SIG-M5 treated with dmso at 0.1 percent for 504 hours (cell line): ENCODE measurements around the gene FRAS1.
"Not testable (repeated sequence)": the region's sequence is repeated elsewhere in the genome, so short reads cannot be mapped to it uniquely, and the experiment has no call there.

Experiments used
- DNase-seq: peaks from one replicate; lab custom pipeline; 2025; ENCODE audit not compliant: unreplicated experiment; lab: John Stamatoyannopoulos, UW

FRAS1 gene

DNA sequence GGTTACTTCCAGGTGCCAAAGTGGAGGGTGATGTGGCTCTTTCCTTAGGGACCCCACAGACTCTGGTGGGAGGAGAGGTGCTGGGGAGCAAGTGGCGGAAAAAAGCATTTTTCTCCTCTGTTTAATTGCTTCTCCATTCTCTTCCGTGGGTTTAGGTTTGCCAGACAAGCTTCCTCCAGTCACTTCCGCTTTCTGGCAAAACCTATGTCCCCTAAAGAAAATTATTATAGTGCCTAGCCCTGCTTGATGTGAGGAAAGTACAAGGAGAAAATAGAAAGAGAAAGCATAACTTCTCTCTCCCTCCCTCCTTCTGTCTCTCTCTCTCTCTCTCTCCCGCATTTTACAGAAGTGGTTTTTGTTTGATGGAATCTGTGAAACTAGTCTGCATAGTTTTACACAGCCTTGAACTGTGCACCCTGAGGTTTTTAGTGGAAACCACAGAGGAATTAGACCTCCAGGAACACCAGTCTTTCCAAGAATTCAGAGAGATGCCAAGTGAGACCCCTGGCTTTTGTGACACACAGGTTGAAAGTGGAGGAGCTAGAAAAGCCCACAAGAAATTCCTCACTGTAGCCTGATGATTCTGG, 263.3 kb downstream of the FRAS1 start:
- DNase-seq, result peak; percentile 78

DNA sequence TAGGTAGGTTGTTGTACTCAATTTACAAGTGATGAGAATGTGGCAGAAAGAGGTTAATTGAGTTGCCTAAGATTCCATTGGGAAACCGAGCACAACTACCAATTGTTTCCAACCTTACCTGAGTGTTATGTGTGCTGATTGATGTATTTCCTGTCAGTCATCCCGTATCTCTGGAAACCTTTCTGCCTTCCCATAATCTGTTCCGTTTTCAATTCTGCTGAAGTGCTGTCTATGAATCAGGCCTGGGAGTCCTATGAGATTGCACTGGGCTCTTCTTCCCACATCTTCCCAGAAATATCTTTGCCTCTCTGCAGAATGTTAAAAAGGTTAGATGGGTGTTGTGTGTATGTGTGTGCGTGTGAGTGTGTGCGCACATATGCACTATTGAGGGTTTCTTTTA, 264.9 kb downstream of the FRAS1 start:
- no peak for DNase-seq

DNA sequence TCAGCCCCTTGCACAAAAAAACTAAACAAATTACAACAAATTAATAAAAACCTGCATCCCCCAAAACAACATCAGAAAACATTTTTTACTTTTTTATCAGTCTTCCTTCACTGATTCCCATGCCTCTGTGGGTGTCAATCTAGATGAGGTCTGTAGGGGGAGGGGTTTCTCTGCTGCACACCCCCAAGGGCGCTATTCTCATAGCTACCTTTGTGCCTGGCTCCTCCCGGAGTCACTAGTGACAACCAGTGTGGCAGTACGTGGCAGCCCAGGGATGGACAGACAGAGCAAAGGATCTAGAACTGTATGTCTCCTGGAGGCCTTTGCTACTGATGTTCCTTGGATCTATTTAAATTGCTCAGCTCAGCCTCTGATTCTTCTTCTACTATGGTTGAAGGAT, 266.3 kb downstream of the FRAS1 start:
- DNase-seq, result no peak

- DNase-seq, result no peak
Observed at GRCh38 chr4:78324625-78325024, 267.5 kb downstream of the FRAS1 start.

DNA sequence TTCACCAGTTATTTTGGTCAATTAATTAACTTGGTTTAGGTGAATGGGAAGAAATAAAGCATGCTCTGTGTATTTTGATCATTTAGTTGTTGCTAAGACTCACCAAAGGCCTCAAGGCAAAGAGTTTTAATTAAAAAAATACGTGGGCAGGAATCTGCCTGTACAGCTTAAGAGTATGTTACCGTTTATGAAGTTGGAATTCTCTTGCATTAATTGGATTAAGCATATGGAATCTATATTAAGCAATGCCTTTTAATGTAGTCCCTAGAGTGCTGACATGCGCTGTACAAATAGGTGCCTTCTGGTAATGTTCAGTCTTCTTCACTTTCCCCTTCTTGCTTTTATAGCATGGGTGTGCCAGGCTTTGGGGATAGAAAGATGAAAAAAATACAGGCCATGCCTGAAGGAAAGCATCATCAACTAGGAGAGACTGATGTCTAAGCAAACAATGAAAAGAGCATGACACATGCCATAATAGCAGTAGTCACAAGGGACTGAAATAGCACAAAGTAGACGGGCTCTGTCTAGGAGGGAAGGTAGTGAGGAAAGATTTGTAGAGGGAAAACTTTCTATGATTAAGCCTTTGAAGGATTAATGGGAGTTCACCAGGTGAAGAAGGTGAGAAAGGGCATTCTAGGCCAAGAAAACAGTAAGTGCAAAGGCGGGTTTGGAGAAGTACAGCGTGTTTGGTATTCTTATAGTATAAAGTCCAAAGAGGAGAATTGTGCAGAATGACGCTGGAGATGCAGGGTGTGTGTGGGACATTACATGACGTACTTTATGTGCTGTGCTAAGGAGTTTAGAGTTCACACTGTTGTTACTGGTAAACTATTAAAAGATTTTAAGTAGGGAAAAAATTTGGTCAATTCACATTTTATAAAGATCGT, 268.4 kb downstream of the FRAS1 start:
- no peak for DNase-seq

- not testable (repeated sequence) for DNase-seq
Observed at GRCh38 chr4:78328591-78328990, 271.5 kb downstream of the FRAS1 start.

GRCh38 chr4:78331186-78331585, 274.1 kb downstream of the FRAS1 start:
- no peak for DNase-seq

- DNase-seq, result no peak
Observed at GRCh38 chr4:78331965-78332364, 274.8 kb downstream of the FRAS1 start.

- no peak for DNase-seq
Observed at GRCh38 chr4:78332976-78333375, 275.9 kb downstream of the FRAS1 start.

DNA sequence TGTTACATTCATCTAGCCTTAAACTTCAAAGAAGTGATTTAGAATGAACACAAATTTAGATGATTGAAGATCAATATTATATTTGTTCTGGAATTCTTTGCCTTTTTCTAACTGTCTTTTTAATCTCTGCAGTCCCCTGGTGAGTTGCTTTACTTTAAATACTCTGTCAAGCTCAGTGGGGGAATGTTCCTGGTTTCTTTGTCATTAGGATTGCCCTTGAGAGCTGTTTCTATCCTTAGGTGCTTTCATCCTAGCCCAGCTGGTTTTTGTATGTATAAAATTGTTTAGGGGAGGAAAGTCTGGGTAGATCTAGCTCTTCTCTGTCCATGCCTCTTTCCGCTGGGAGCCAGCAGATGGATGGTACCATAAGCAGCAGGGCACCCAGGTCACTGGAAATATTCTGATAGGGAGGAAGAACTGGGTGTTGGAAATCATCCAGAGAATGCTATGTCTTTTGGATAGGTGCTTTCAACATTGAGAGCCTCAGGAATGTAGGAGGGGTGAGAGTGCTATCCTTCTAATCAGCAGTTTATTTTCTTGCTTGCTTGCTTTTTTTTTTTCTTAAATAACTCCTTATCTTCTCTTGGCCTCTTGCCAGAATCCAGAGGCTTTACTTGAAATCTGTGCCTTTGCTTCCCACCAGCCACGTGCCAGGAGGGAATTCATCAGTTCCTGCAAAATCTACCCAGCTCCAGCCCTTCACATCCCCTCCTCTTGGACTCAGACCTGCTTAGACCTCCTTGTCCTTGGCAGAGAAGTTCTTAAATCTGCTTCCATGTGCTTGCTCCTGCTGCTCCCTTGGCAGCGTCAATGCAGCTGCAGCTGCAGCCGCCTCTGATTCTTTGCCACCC, 279.2 kb downstream of the FRAS1 start:
- DNase-seq, result no peak

DNA sequence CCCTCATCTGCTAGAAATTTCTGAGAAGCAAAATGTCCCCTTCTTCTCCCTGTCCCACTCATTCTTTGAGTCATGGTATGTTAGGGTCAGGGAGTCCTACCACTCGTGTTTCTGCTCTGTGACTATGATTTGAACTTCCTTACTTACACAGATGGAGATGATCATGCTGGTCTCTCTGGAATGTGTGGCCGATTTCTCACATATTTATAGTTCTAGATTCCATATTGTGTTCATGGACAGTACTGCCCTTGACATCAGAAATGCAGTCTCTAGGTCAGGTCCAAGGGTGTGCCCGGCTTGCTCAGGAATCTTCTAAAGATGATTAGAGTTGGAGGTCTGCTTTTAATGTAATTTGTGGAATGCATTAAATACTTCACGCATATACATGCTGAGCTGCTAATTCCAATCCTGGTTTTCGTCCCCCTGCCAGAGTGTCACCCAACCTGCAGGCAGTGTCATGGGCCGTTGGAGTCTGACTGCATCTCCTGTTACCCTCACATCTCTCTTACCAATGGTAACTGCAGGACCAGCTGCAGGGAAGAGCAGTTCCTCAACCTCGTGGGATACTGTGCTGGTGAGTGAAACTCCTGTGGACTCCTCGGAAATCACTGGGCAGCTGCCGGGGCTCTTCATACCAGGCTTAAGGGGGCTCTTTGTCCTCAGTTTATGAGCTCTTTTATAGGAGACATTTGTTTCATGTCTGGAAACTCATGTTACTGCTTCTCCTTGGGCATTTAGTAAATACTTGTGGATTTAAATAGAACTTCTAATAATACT, 280.3 kb downstream of the FRAS1 start:
- DNase-seq, result no peak

DNA sequence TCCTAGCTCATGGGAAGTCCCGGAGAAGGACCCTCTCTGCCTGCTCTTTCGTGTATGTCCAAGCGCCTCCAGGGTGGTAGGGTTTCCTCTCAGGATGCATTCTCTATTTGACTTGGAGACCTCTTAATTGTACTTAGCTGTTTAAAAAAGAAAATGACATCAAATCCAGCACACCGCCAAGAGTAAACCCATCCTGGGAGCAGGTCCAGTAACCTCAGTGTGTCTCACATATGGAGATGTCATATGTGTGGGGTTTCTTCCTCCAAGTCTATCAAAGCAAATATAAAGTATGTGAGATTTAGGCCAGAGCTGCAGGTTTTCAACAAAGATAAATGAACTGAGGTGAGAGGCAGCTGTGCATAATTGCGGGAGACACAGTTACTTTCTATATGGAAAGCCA, 285.0 kb downstream of the FRAS1 start:
- no peak for DNase-seq

GRCh38 chr4:78343682-78344081, 286.6 kb downstream of the FRAS1 start:
- DNase-seq, result no peak

- DNase-seq, result peak; percentile 4
Observed at GRCh38 chr4:78345237-78345636, 288.1 kb downstream of the FRAS1 start.

DNA sequence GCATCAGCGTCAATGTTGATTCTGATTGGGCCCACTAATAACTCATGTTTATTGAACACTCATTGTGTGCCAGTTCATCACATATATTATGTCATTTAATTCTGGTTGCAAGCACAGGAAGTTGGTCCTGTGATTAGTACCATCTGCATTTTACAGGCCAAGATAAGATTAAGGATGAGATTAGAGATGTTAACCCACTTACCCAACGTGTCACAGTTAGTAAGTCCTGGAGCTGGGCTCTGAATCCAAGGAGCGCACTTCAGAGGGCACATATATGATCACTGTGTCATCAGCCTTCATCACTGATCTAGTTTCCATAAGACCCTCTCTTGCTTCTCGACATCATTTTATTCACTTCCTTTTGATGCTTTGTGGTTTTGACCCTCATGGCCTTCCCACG, 289.1 kb downstream of the FRAS1 start:
- DNase-seq, result no peak

DNA sequence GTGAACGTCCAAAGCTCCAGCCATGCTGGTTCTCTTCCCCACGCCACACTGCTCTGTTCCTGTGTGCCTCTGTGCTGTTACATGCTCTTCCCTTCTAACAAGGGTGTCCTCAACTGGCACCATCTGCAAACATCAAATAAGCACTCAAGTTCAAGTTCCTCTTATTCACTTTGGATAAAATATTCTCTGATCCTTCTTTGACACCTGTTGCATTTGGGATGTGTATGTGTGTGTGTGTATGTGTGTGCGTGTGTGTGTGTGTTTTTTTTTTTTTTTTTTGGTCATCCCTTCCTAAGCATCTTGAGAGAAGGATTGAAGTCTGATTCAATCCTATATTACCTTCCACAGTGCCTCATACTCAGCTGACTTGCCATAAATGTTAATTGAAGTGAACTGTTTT, 290.4 kb downstream of the FRAS1 start:
- DNase-seq, result no peak

GRCh38 chr4:78353921-78354320, 296.8 kb downstream of the FRAS1 start:
- DNase-seq, result no peak

DNA sequence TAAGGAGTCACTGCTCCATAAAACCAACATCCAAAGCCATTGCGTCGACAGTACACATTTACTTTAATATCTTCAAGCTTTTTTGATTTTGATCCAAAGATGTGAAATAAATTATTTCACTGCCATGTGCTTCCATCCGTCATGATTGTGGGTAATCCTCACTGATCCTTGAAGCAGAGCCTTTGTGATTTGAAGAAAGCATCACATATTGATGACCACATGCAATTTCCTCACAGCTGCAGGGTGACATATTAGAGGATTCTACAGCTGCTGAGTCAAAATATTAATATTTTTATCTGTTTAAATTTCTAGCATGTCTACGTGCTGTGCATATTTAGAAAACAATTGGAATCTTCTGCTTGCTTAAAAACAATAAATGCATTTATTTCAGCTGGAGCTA, 297.7 kb downstream of the FRAS1 start:
- no peak for DNase-seq

- DNase-seq, result no peak
Observed at GRCh38 chr4:78355306-78355705, 298.2 kb downstream of the FRAS1 start.

DNA sequence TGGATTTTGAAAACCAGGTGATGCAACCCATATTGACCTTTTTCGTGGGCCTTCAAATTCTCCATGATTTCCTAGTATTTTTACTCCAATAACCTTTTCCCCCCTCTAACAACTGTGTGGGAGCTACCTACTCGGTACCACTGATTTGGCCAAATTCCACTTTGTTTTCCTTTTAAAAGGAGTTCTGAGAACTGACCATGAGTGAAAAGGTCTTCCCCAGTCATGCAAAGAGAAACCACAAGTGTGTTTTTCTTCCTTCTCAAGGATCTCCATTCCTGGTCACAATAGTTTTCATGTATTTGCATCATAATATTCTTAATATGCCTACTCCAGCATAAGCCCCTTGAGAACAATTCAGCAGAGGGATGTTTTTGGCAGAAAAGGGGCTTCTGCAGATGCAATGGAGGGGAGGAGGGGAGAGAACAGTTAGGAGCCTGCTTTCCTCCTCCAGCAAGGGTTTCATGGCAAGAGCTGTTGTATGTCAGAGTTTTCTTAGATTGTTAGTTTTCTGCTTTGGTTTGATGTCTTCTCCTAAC, 299.2 kb downstream of the FRAS1 start:
- no peak for DNase-seq

DNA sequence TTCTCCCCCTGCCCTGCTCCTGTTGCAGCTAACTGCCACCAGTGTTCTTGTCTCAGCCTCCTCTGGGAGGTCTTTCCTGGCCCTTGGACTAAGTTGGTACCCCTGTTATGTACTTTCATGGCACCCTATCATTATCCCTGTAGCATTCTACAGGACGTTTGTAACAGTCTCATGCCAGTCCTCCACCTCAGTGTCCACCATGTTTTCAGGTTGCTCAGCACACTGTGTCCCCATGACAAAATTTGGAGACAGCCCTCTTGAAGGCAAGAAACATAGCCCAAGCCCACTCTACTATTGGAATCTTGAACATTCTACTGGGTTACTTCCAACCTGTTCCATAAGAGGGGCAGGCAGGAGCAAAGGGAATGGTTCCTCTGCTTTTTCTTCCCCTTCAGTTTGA, 300.0 kb downstream of the FRAS1 start:
- no peak for DNase-seq
